Esophagus squamous epithelium (tissue), 5 donors: Measurements from ENCODE around the gene SPARC. TPM values are rescaled to one million over a fixed set of nuclear protein-coding genes. Genes with fewer than 3 reads are reported as not detected.
A peak's percentile ranks its signal among the peaks of the same experiment; 100 is the strongest.

Experiments used
- DNase-seq: peaks from one replicate; lab custom pipeline; 2025; lab: John Stamatoyannopoulos, UW
- H3K27ac ChIP-seq, 4 donors: fragments of 200-600 bp; sonication (generic); one replicate each; pipeline ENCODE4 v1.5.1; 2016 to 2019; ENCODE audit warnings: mild to moderate bottlenecking in 1 of 4
- H3K27me3 ChIP-seq, 4 donors: fragments of 200-600 bp; sonication (generic); 1 replicate in 3 of 4; 2 replicates in 1 of 4; pipeline versions ENCODE4 v1.5.1 to v1.6.0; 2017 to 2021; ENCODE audit warnings: antibody characterized with exemption in 1 of 4
- H3K36me3 ChIP-seq, 3 donors: fragments of 200-600 bp; sonication (generic); one replicate each; pipeline ENCODE4 v1.5.1; 2016 to 2019
- H3K4me1 ChIP-seq, 3 donors: fragments of 200-600 bp; sonication (generic); one replicate each; pipeline ENCODE4 v1.5.1; 2017 to 2019
- H3K4me3 ChIP-seq, 4 donors: fragments of 200-600 bp; sonication (generic); 1 replicate in 3 of 4; 2 replicates in 1 of 4; pipeline ENCODE4 v1.5.1; 2016 to 2019; ENCODE audit warnings: mild to moderate bottlenecking in 2 of 4, moderate library complexity in 1 of 4
- H3K9me3 ChIP-seq, 3 donors: fragments of 200-600 bp; sonication (generic); one replicate each; pipeline ENCODE4 v1.5.1; 2016 to 2019
- CTCF ChIP-seq, 6 experiments: fragments of 450-650 bp in 4 of 6; fragments of 200-600 bp in 2 of 6; sonication (generic) in 2 of 6; IDR thresholded peaks; one replicate each; pipeline ENCODE4 v1.5.1; 2016 to 2019; ENCODE audit warnings: antibody characterized with exemption in 6 of 6, mild to moderate bottlenecking in 4 of 6, moderate library complexity in 4 of 6
- POLR2A ChIP-seq, 4 donors: fragments of 450-650 bp; IDR thresholded peaks; one replicate each; pipeline ENCODE4 v1.6.1; 2017; ENCODE audit warnings: antibody characterized with exemption in 4 of 4, mild to moderate bottlenecking in 4 of 4, moderate library complexity in 3 of 4
- WGBS, 2 donors: methylation state at CpG; one replicate each; pipeline ENCODE4 v1.1.5; 2018; 5-methylcytosine and 5-hydroxymethylcytosine counted together
- intact Hi-C: fragments of 100-400 bp; cut with DNase I; formaldehyde crosslinking; loops from one replicate; pipeline ENCODE4 v1.15.0; 2022
- total RNA-seq, 4 donors: library from RNA; depleted of rRNA; stranded (reverse); fragments of >200 nt; gene quantifications; one replicate each; pipeline ENCODE4 v1.1.0, GENCODE V29; 2016
- donor health status: DM: yes; HTN: yes; CAD: no.

The SPARC gene
- total RNA-seq, 4 donors from 2014 or later, result 14.9 to 164 (median 61.9) TPM

- Histone ChIP-seq H3K4me3 (no peak overlapping the region), H3K36me3 (peaks cover 0 to 68% (median 18%) of the 10 kb centered on the region in 3 donors), H3K27me3 (no peaks in the 10 kb centered on the region), H3K27ac (peak overlapping the region; percentile 43 to 85 (median 83)), H3K4me1 (peaks cover 6 to 84% (median 48%) of the 10 kb centered on the region in 3 donors), H3K9me3 (no peaks in the 10 kb centered on the region)
- TF ChIP-seq CTCF (IDR thresholded peaks at IDR 0.05), result no peak
- no peak for TF ChIP-seq POLR2A (IDR thresholded peaks at IDR 0.05)
- intact Hi-C loops, result no loop called here
- no peak for DNase-seq
- 41 to 70% methylated on average over 4 of the region's 4 CpGs for WGBS, 2 donors
These were observed 14.8 kb downstream of the SPARC start for GRCh38 chr5:151671950-151672349.

- H3K4me1 ChIP-seq, result peaks cover 6 to 84% (median 54%) of the 10 kb centered on the region in 3 donors
- no peak for DNase-seq
- no peaks in the 10 kb centered on the region for H3K9me3 ChIP-seq
- TF ChIP-seq POLR2A (IDR thresholded peaks at IDR 0.05) (no peak), CTCF (IDR thresholded peaks at IDR 0.05) (no peak)
- WGBS, 2 donors, result 42 to 43% methylated on average over 4 to 6 of the region's 6 CpGs
- intact Hi-C loops, result no loop called here
- peaks cover 0 to 76% (median 25%) of the 10 kb centered on the region in 3 donors for H3K36me3 ChIP-seq
- H3K27me3 ChIP-seq, result no peaks in the 10 kb centered on the region
- peak overlapping the region; percentile 43 to 85 (median 83) for H3K27ac ChIP-seq
- H3K4me3 ChIP-seq, result no peak overlapping the region
These were observed 15.6 kb downstream of the SPARC start for GRCh38 chr5:151670953-151671636.

GRCh38 chr5:151670083-151670686, 16.5 kb downstream of the SPARC start:
- Histone ChIP-seq H3K9me3 (no peaks in the 10 kb centered on the region), H3K36me3 (peaks cover 0 to 81% (median 26%) of the 10 kb centered on the region in 3 donors), H3K27ac (peak overlapping the region in 3 of 4 donors; percentile 82 to 85 (median 84)), H3K4me3 (no peak overlapping the region), H3K27me3 (no peaks in the 10 kb centered on the region), H3K4me1 (peaks cover 6 to 84% (median 54%) of the 10 kb centered on the region in 3 donors)
- DNase-seq, result no peak
- 63 to 83% methylated on average over 4 of the region's 4 CpGs for WGBS, 2 donors
- no peak for TF ChIP-seq POLR2A (IDR thresholded peaks at IDR 0.05)
- no peak for TF ChIP-seq CTCF (IDR thresholded peaks at IDR 0.05)
- intact Hi-C loops, result no loop called here

GRCh38 chr5:151667083-151667482, 19.6 kb downstream of the SPARC start:
- no peak for DNase-seq
- intact Hi-C loops, result no loop called here
- H3K27ac ChIP-seq, result peak overlapping the region in 3 of 4 donors; percentile 65 to 70 (median 69)
- H3K4me1 ChIP-seq, result peaks cover 10 to 84% (median 57%) of the 10 kb centered on the region in 3 donors
- 57 to 81% methylated on average over 1 to 4 of the region's 7 CpGs for WGBS, 2 donors
- H3K4me3 ChIP-seq, result no peak overlapping the region
- H3K36me3 ChIP-seq, result peaks cover 0 to 72% (median 26%) of the 10 kb centered on the region in 3 donors
- H3K27me3 ChIP-seq, result no peaks in the 10 kb centered on the region
- H3K9me3 ChIP-seq, result no peaks in the 10 kb centered on the region
- no peak for TF ChIP-seq CTCF (IDR thresholded peaks at IDR 0.05)
- no peak for TF ChIP-seq POLR2A (IDR thresholded peaks at IDR 0.05)

GRCh38 chr5:151665613-151666012, 21.1 kb downstream of the SPARC start:
- Histone ChIP-seq H3K4me3 (no peak overlapping the region), H3K27ac (peak overlapping the region in 3 of 4 donors; percentile 65 to 85 (median 70)), H3K27me3 (no peaks in the 10 kb centered on the region), H3K4me1 (peaks cover 7 to 84% (median 42%) of the 10 kb centered on the region in 3 donors), H3K36me3 (peaks cover 0 to 70% (median 26%) of the 10 kb centered on the region in 3 donors), H3K9me3 (no peaks in the 10 kb centered on the region)
- WGBS, 2 donors, result 0 to 17% methylated on average over 1 to 2 of the region's 2 CpGs
- TF ChIP-seq POLR2A (IDR thresholded peaks at IDR 0.05), result no peak
- TF ChIP-seq CTCF (IDR thresholded peaks at IDR 0.05), result no peak
- intact Hi-C loops, result no loop called here
- no peak for DNase-seq
